ENCODE measurements around the gene RAD1.

Gene RAD1

DNA sequence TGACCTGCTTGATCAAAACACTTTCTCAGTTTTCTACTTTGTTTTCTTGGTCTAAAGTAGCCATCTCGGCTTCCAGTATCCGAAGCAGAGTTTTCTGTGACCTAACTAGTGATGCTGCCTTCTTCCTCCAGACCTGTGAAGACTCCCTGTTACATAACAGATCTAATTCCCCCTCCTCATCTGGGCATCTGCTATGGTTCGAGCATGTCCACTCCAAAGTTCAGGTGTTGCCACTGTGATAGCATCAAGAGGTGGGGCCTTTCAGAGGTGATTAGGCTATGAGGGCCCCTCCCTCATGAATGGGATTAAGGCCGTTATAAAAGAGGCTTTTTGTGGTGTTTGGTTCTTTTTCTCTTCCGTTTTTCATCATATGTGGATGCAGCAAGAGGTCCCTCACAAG, 56.1 kb downstream of the RAD1 start:
- DNase-seq = no peak

DNA sequence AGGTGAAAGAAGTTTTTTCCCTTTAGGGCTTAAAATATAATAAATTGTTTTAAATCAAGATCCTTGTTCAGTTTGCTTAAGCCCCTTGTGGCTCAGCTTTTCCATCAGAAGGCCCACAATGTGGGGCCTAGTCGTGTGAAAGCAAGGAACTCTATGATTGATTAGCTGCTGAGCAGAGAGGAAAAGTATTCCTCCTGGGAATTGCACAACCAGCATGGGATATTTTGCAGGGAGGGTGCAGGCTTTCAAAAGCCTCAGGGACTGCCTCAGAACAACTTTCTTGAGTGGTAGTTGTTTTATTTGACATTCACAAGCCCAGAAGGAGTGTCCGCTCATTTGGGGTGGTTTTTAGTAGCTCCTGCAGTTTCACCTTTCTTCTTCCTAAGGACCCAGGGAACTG, 56.5 kb downstream of the RAD1 start:
- DNase-seq = no peak

DNA sequence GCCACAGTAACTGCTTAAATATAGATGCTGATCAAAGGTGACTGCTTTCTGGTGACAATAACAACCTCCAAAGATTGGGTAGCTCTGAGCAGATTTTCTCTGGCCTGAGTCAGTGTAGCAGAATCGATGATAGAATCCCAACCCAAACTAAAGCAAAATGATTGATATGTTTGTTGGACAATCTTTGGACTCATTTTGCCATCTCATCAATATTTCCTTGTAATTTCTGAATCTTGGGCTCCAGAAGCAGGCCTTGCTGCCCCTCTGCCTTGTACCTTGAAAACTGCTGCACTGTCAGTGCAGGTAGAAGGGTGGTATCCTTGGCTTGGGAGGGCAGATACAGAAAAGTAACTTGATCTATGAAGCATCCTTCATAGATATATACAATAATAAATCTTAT, 57.4 kb downstream of the RAD1 start:
- DNase-seq = no peak

DNA sequence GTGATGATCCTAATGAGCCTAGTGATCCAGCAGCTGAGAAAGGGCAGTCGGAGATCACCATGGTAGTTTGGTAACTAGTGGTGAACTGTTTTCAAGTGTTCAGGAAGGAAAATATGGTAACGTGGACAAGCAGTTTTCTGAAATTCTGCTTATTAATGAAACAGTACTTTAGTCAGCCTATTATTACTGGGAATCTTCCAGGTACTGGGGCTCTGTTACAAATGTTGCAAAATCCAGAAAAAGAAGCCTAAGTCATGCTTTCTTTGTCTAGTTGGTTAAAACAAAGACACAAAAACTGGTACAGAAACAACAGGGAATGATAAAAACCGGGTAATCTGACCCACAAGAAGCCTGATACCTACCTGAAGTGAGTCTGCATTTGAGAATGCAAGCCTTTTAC, 58.1 kb downstream of the RAD1 start:
- DNase-seq = no peak
